Heart left ventricle (tissue), 13 donors: ENCODE data around the gene OLIG1.

ENCODE experiments used
- CTCF ChIP-seq, 12 donors: fragments of 200-600 bp; sonication (generic) in 4 of 12; IDR thresholded peaks; one replicate each; pipeline versions ENCODE4 v1.5.0 to v1.8.0; 2018 to 2022; ENCODE audit warnings: antibody characterized with exemption in 12 of 12, mild to moderate bottlenecking in 5 of 12
- POLR2A ChIP-seq, 2 donors: fragments of 450-650 bp; IDR thresholded peaks; one replicate each; pipeline ENCODE4 v1.6.1; 2017; ENCODE audit warnings: antibody characterized with exemption in 2 of 2, mild to moderate bottlenecking in 2 of 2, moderate library complexity in 2 of 2
- donor health status: ischemic (EF 13 %, LVEDD 7.1; RV severe dilation, severe dysfunction).
- donor health status: DM: no; HTN: yes; CAD: no.
- donor health status: DM: no; HTN: no; CAD: no.
- donor health status: ischemic (EF 25% LVEDD 6.9; RV normal size, moderate dysfunction).
- donor health status: ischemic (EF 25% LVEDD 5.7; RV mildly dilated, moderate dysfunction).
- donor health status: ischemic (EF 35%, LVEDD 5.7; RV mildly dilated, moderate dysfunction).
- donor health status: nonischemic (EF 11% LVEDD 7.7; RV severe dilation, severe dysfunction).
- donor health status: DM: yes; HTN: yes; CAD: no.
- donor health status: PGD.
- donor health status: ischemic (EF 29% LVEDD 5.4; RV normal size, mild dysfunction).
- donor health status: nonischemic (EF 23%, LVEDD 6.1; RV moderate dilation, normal function).

DNA sequence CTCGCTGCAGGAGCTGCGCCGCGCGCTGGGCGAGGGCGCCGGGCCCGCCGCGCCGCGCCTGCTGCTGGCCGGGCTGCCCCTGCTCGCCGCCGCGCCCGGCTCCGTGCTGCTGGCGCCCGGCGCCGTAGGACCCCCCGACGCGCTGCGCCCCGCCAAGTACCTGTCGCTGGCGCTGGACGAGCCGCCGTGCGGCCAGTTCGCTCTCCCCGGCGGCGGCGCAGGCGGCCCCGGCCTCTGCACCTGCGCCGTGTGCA, 730 bp downstream of the OLIG1 start:
- no peak for TF ChIP-seq POLR2A (IDR thresholded peaks at IDR 0.05)
- no peak for TF ChIP-seq CTCF (IDR thresholded peaks at IDR 0.05)
